ENCODE measurements around the gene BDNF.

BDNF gene

GRCh38 chr11:27718346-27718862 lies 18.1 kb upstream of the BDNF start:
- no peak overlapping the region for H3K27ac Mint-ChIP-seq
- peaks cover 3% of the 10 kb centered on the region for H3K36me3 Mint-ChIP-seq
- peaks cover 54% of the 10 kb centered on the region for H3K27me3 Mint-ChIP-seq
- CTCF ChIA-PET, result no interaction called here
- DNase-seq, result no peak
- H3K4me1 Mint-ChIP-seq, result no peaks in the 10 kb centered on the region
- no peak overlapping the region for H3K4me3 Mint-ChIP-seq
- H3K9me3 Mint-ChIP-seq, result peaks cover 3% of the 10 kb centered on the region

- Mint-ChIP-seq H3K4me3 (no peak overlapping the region), H3K36me3 (peaks cover 3% of the 10 kb centered on the region), H3K9me3 (peaks cover 3% of the 10 kb centered on the region), H3K27me3 (peaks cover 48% of the 10 kb centered on the region), H3K4me1 (no peaks in the 10 kb centered on the region), H3K27ac (no peak overlapping the region)
- CTCF ChIA-PET, result interaction anchor here (1.5 kb wide), 1 partner anchor 13 kb away, joined by 4 read pairs; no protein-coding TSS in a partner anchor
- DNase-seq, result no peak
Observed at GRCh38 chr11:27717801-27718229, 17.6 kb upstream of the BDNF start.

- no peak overlapping the region for H3K27ac Mint-ChIP-seq
- no peak overlapping the region for H3K4me3 Mint-ChIP-seq
- CTCF ChIA-PET, result interaction anchor here (1.5 to 2.5 kb wide), 2 partner anchors 11 to 13 kb away, joined by 4 to 7 read pairs; no protein-coding TSS in a partner anchor
- H3K36me3 Mint-ChIP-seq, result peaks cover 3% of the 10 kb centered on the region
- H3K9me3 Mint-ChIP-seq, result peaks cover 3% of the 10 kb centered on the region
- H3K27me3 Mint-ChIP-seq, result peaks cover 44% of the 10 kb centered on the region
- no peak for DNase-seq
- H3K4me1 Mint-ChIP-seq, result no peaks in the 10 kb centered on the region
Observed at GRCh38 chr11:27717377-27717776, 17.1 kb upstream of the BDNF start.

GRCh38 chr11:27716835-27717234 lies 16.6 kb upstream of the BDNF start:
- Mint-ChIP-seq H3K27me3 (peaks cover 39% of the 10 kb centered on the region), H3K4me3 (no peak overlapping the region), H3K4me1 (no peaks in the 10 kb centered on the region), H3K36me3 (peaks cover 3% of the 10 kb centered on the region), H3K27ac (no peak overlapping the region), H3K9me3 (peaks cover 3% of the 10 kb centered on the region)
- no peak for DNase-seq
- CTCF ChIA-PET, result interaction anchor here (1.5 to 2.5 kb wide), 3 partner anchors 11 to 18 kb away, joined by 4 to 7 read pairs (median 5); no protein-coding TSS in a partner anchor

GRCh38 chr11:27716216-27716615 lies 16.0 kb upstream of the BDNF start:
- Mint-ChIP-seq H3K4me1 (no peaks in the 10 kb centered on the region), H3K36me3 (peaks cover 3% of the 10 kb centered on the region), H3K27ac (no peak overlapping the region), H3K27me3 (peaks cover 32% of the 10 kb centered on the region), H3K9me3 (peaks cover 3% of the 10 kb centered on the region), H3K4me3 (no peak overlapping the region)
- no peak for DNase-seq
- CTCF ChIA-PET, result interaction anchor here (1.5 to 2.5 kb wide), 3 partner anchors 10 to 17 kb away, joined by 4 to 7 read pairs (median 5); no protein-coding TSS in a partner anchor

- Mint-ChIP-seq H3K4me1 (no peaks in the 10 kb centered on the region), H3K27me3 (no peaks in the 10 kb centered on the region), H3K27ac (no peak overlapping the region), H3K4me3 (no peak overlapping the region), H3K36me3 (no peaks in the 10 kb centered on the region), H3K9me3 (no peaks in the 10 kb centered on the region)
- no peak for DNase-seq
- CTCF ChIA-PET, result interaction anchor here (2.1 kb wide), 1 partner anchor 13 kb away, joined by 9 read pairs; no protein-coding TSS in a partner anchor
Observed at GRCh38 chr11:27711725-27712124, 11.5 kb upstream of the BDNF start.

GRCh38 chr11:27710536-27710935 lies 10.3 kb upstream of the BDNF start:
- CTCF ChIA-PET, result interaction anchor here (2.1 kb wide), 1 partner anchor 11 kb away, joined by 9 read pairs; no protein-coding TSS in a partner anchor
- Mint-ChIP-seq H3K4me3 (no peak overlapping the region), H3K36me3 (no peaks in the 10 kb centered on the region), H3K4me1 (no peaks in the 10 kb centered on the region), H3K9me3 (no peaks in the 10 kb centered on the region), H3K27me3 (peaks cover 4% of the 10 kb centered on the region), H3K27ac (no peak overlapping the region)
- no peak for DNase-seq

- Mint-ChIP-seq H3K27ac (no peak overlapping the region), H3K9me3 (no peaks in the 10 kb centered on the region), H3K4me1 (no peaks in the 10 kb centered on the region), H3K4me3 (no peak overlapping the region), H3K27me3 (peaks cover 12% of the 10 kb centered on the region), H3K36me3 (no peaks in the 10 kb centered on the region)
- DNase-seq, result no peak
- CTCF ChIA-PET, result no interaction called here
Observed at GRCh38 chr11:27707676-27708075, 7.4 kb upstream of the BDNF start.

- CTCF ChIA-PET, result interaction anchor here (0.5 to 1.7 kb wide), 2 partner anchors 10 to 46 kb away, joined by 3 to 7 read pairs; no protein-coding TSS in a partner anchor
Observed at GRCh38 chr11:27705873-27706820, 5.9 kb upstream of the BDNF start.

GRCh38 chr11:27703481-27703880 lies 3.2 kb upstream of the BDNF start:
- peaks cover 51% of the 10 kb centered on the region for H3K27me3 Mint-ChIP-seq
- H3K4me3 Mint-ChIP-seq, result no peak overlapping the region
- no peaks in the 10 kb centered on the region for H3K36me3 Mint-ChIP-seq
- H3K27ac Mint-ChIP-seq, result no peak overlapping the region
- H3K4me1 Mint-ChIP-seq, result peaks cover 23% of the 10 kb centered on the region
- no peak for DNase-seq
- CTCF ChIA-PET, result no interaction called here
- no peaks in the 10 kb centered on the region for H3K9me3 Mint-ChIP-seq

More at GRCh38 chr11:27705873-27706820, 5.9 kb upstream of the BDNF start:
- Mint-ChIP-seq H3K4me3 (no peak overlapping the region), H3K27ac (no peak overlapping the region), H3K36me3 (no peaks in the 10 kb centered on the region), H3K4me1 (peaks cover 6% of the 10 kb centered on the region), H3K9me3 (no peaks in the 10 kb centered on the region), H3K27me3 (peaks cover 27% of the 10 kb centered on the region)
- DNase-seq, result no peak

GRCh38 chr11:27702811-27703210 lies 2.6 kb upstream of the BDNF start:
- no peak overlapping the region for H3K27ac Mint-ChIP-seq
- DNase-seq, result no peak
- CTCF ChIA-PET, result no interaction called here
- H3K36me3 Mint-ChIP-seq, result no peaks in the 10 kb centered on the region
- peaks cover 23% of the 10 kb centered on the region for H3K4me1 Mint-ChIP-seq
- H3K27me3 Mint-ChIP-seq, result peaks cover 52% of the 10 kb centered on the region
- H3K9me3 Mint-ChIP-seq, result no peaks in the 10 kb centered on the region
- H3K4me3 Mint-ChIP-seq, result no peak overlapping the region

- no peaks in the 10 kb centered on the region for H3K9me3 Mint-ChIP-seq
- DNase-seq, result no peak
- H3K36me3 Mint-ChIP-seq, result no peaks in the 10 kb centered on the region
- CTCF ChIA-PET, result no interaction called here
- H3K27me3 Mint-ChIP-seq, result peaks cover 57% of the 10 kb centered on the region
- peaks cover 23% of the 10 kb centered on the region for H3K4me1 Mint-ChIP-seq
- peak overlapping the region; percentile 69 for H3K4me3 Mint-ChIP-seq
- H3K27ac Mint-ChIP-seq, result no peak overlapping the region
Observed at GRCh38 chr11:27701355-27702105, 1.3 kb upstream of the BDNF start.

- DNase-seq, result no peak
- peaks cover 23% of the 10 kb centered on the region for H3K4me1 Mint-ChIP-seq
- CTCF ChIA-PET, result interaction anchor here (0.7 to 2.6 kb wide), 9 partner anchors 11 to 1629 kb away, joined by 3 to 33 read pairs (median 5); no protein-coding TSS in a partner anchor
- no peaks in the 10 kb centered on the region for H3K36me3 Mint-ChIP-seq
- H3K4me3 Mint-ChIP-seq, result no peak overlapping the region
- H3K27ac Mint-ChIP-seq, result no peak overlapping the region
- peaks cover 62% of the 10 kb centered on the region for H3K27me3 Mint-ChIP-seq
- H3K9me3 Mint-ChIP-seq, result no peaks in the 10 kb centered on the region
Observed at GRCh38 chr11:27699926-27700350, 317 bp downstream of the BDNF start.

Data from activated naive CD4-positive, alpha-beta T cell treated with anti-CD3 and anti-CD28 coated beads, Interleukin-2, amount 10 ng/mL, durations not matched to agents 7 days and 5 days (primary cell).